ENCODE results near the gene CD7. TPM values are rescaled to one million over a fixed set of nuclear protein-coding genes. Genes with fewer than 3 reads are reported as not detected.

Gene CD7
- total and polyA plus RNA-seq, 9 of the 15 experiments (the other 6 are each of a cell fraction or from before 2014, with no cell fraction given): 0.21 to 0.35 TPM; not detected in 7

- Histone ChIP-seq H4K20me1 (replicated peaks; ENCODE audit: control insufficient read depth, insufficient read depth, low read length) (no peaks in the 10 kb centered on the region), H3K4me2 (ENCODE audit: insufficient read depth, low read length) (no peak overlapping the region; the same call in 1 of the 2 replicates), H3K4me3 (no peak overlapping the region), H2AFZ (ENCODE audit: low read depth, low read length) (peak overlapping the region; percentile 96), H3K27ac (ENCODE audit: extremely low read depth, low read depth, low read length) (peak overlapping the region; percentile 67; the same call in 1 of the 3 replicates), H3K36me3 (ENCODE audit: control insufficient read depth, insufficient read depth, low read length) (no peaks in the 10 kb centered on the region; the same call in 2 of the 3 replicates), H3K27me3 (ENCODE audit: control insufficient read depth in 2 of 2, insufficient read depth in 2 of 2, low read length in 2 of 2) (no peaks in the 10 kb centered on the region), H3K9me3 (replicated peaks; ENCODE audit: control insufficient read depth, insufficient read depth, low read depth, low read length) (no peaks in the 10 kb centered on the region), H3K79me2 (ENCODE audit: control insufficient read depth, insufficient read depth, low read length) (peaks cover 11% of the 10 kb centered on the region; the same call in 2 of the 3 replicates), H3K9me1 (ENCODE audit: control insufficient read depth, insufficient read depth, low read length) (no peaks in the 10 kb centered on the region), H3K9ac (ENCODE audit: insufficient read depth in 1 of 2, low read depth in 2 of 2, low read length in 2 of 2) (peak overlapping the region in 1 of 2 experiments; percentile 89; a peak in 2 of 4 replicates), H3K4me1 (replicated peaks in 1 of 2; ENCODE audit: control insufficient read depth in 2 of 2, insufficient read depth in 2 of 2, low read length in 2 of 2) (peaks cover 67 to 80% of the 10 kb centered on the region in 2 experiments)
- FAIRE-seq (no peak), ATAC-seq (no peak), DNase-seq (ENCODE audit: extremely low read depth in 1 of 4, low spot score in 3 of 4) (no peak)
- BruUV-seq (replicated peaks): no TSS peak
- intact Hi-C loops (cut with micrococcal nuclease): no loop called here
- ChIA-PET CTCF (ENCODE audit: low intra/inter-chr PET ratio) (no interaction called here), POLR2A (interaction anchor here (0.6 to 1.8 kb wide), 6 partner anchors 19 to 116 kb away, joined by 3 to 6 read pairs (median 4); no protein-coding TSS in a partner anchor)
- in situ Hi-C loops (cut with MboI): no loop called here
- TF ChIP-seq, protein P1, sequence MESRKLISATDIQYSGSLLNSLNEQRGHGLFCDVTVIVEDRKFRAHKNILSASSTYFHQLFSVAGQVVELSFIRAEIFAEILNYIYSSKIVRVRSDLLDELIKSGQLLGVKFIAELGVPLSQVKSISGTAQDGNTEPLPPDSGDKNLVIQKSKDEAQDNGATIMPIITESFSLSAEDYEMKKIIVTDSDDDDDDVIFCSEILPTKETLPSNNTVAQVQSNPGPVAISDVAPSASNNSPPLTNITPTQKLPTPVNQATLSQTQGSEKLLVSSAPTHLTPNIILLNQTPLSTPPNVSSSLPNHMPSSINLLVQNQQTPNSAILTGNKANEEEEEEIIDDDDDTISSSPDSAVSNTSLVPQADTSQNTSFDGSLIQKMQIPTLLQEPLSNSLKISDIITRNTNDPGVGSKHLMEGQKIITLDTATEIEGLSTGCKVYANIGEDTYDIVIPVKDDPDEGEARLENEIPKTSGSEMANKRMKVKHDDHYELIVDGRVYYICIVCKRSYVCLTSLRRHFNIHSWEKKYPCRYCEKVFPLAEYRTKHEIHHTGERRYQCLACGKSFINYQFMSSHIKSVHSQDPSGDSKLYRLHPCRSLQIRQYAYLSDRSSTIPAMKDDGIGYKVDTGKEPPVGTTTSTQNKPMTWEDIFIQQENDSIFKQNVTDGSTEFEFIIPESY (CRISPR knock-in tag; IDR thresholded peaks at IDR 0.05): peak; percentile 38; the same call in 1 of the 2 replicates
- TF ChIP-seq MAX (CRISPR knock-in tag; IDR thresholded peaks at IDR 0.05): 0 out of 2 replicates have a peak, but pooled peaks have one; percentile 9
- no peak for TF ChIP-seq POLR2H (tag; IDR thresholded peaks at IDR 0.05; ENCODE audit: low read depth)
- WGBS (ENCODE audit: insufficient coverage, low coverage, missing lambda C conversion rate): 76% methylated on average over 21 of the region's 27 CpGs
Measured at GRCh38 chr17:82298538-82299421, 18.6 kb downstream of the CD7 start.

Measured in K562 (cell line).